HepG2 (cell line): ENCODE measurements around the gene DAZL. TPM values are rescaled to one million over a fixed set of nuclear protein-coding genes. Genes with fewer than 3 reads are reported as not detected.

Experiments used
- ASH2L ChIP-seq: fragments of 300-600, 200-600 bp; sonication (generic); IDR thresholded peaks from 2 replicates; pipeline ENCODE4 v1.7.0; 2017; ENCODE audit warnings: low read depth, mild to moderate bottlenecking, moderate library complexity, mixed read lengths, low read length; ENCODE audit not compliant: insufficient read length
- ATF2 ChIP-seq: sonication (generic); formaldehyde crosslinking; IDR thresholded peaks from 2 replicates; pipeline ENCODE4 v1.4.0; 2020; ENCODE audit warnings: missing genetic modification reagents
- BATF2 ChIP-seq: sonication (generic); formaldehyde crosslinking; IDR thresholded peaks from 2 replicates; pipeline ENCODE4 v1.8.0; 2022; ENCODE audit warnings: mild to moderate bottlenecking, missing genetic modification reagents, moderate library complexity
- CBX1 ChIP-seq: IDR thresholded peaks from one replicate; pipeline ENCODE4 v1.6.1; 2016; ENCODE audit warnings: antibody characterized with exemption, low read depth
- CEBPG ChIP-seq: IDR thresholded peaks from 2 replicates; pipeline ENCODE4 v1.6.1; 2016
- DMTF1 ChIP-seq: sonication (generic); formaldehyde crosslinking; IDR thresholded peaks from 2 replicates; pipeline ENCODE4 v1.4.0; 2020; ENCODE audit warnings: mild to moderate bottlenecking, missing genetic modification reagents
- GTF3A ChIP-seq: sonication (generic); formaldehyde crosslinking; conservative IDR thresholded peaks from 2 replicates; pipeline ENCODE4 v1.4.0; 2020; ENCODE audit warnings: mild to moderate bottlenecking, missing genetic modification reagents
- PCBP1 ChIP-seq: fragments of 200-400 bp; formaldehyde crosslinking; IDR thresholded peaks from 2 replicates; pipeline ENCODE4 v1.6.1; 2017; ENCODE audit warnings: mild to moderate bottlenecking, low read depth, low read length, borderline replicate concordance
- PHF5A ChIP-seq: IDR thresholded peaks from one replicate; pipeline ENCODE4 v1.6.1; 2018; ENCODE audit warnings: low read depth, missing genetic modification reagents; ENCODE audit not compliant: unreplicated experiment
- SATB2 ChIP-seq: sonication (generic); formaldehyde crosslinking; IDR thresholded peaks from 2 replicates; pipeline ENCODE4 v1.5.0; 2020; ENCODE audit warnings: missing genetic modification reagents
- SOX13 ChIP-seq, 3 experiments: fragments of 450-650 bp in 1 of 3; sonication (generic) in 1 of 3; formaldehyde crosslinking in 1 of 3; IDR thresholded peaks in 2 of 3; conservative IDR thresholded peaks in 1 of 3; 2 replicates each; pipeline versions ENCODE4 v1.5.0 to v1.6.1; 2016 to 2020; ENCODE audit warnings: antibody characterized with exemption in 1 of 3, mild to moderate bottlenecking in 1 of 3, missing compliant biosample characterization in 1 of 3, missing genetic modification reagents in 1 of 3, moderate library complexity in 1 of 3
- SSRP1 ChIP-seq: IDR thresholded peaks from 2 replicates; pipeline ENCODE4 v1.6.1; 2016; ENCODE audit warnings: control low read depth
- TEAD3 ChIP-seq: optimal IDR thresholded peaks from 2 replicates; pipeline ENCODE3; 2016; ENCODE audit warnings: borderline replicate concordance
- ZBTB1 ChIP-seq: sonication (generic); formaldehyde crosslinking; IDR thresholded peaks from 2 replicates; pipeline ENCODE4 v1.4.0; 2020; ENCODE audit warnings: missing genetic modification reagents, borderline replicate concordance
- ZBTB43 ChIP-seq: sonication (generic); formaldehyde crosslinking; conservative IDR thresholded peaks from 2 replicates; pipeline ENCODE4 v1.4.0; 2020; ENCODE audit warnings: missing genetic modification reagents
- ZNF282 ChIP-seq: fragments of 450-650 bp; IDR thresholded peaks from 2 replicates; pipeline ENCODE4 v1.6.1; 2018; ENCODE audit not compliant: partially characterized antibody
- ZNF3 ChIP-seq: IDR thresholded peaks from 2 replicates; pipeline ENCODE4 v1.7.0; 2017; ENCODE audit warnings: inconsistent platforms
- ZNF414 ChIP-seq: sonication (generic); formaldehyde crosslinking; IDR thresholded peaks from 2 replicates; pipeline ENCODE4 v1.5.0; 2020; ENCODE audit warnings: missing genetic modification reagents
- ZNF574 ChIP-seq: sonication (generic); formaldehyde crosslinking; IDR thresholded peaks from 2 replicates; pipeline ENCODE4 v1.4.0; 2020; ENCODE audit warnings: missing genetic modification reagents
- ZNF672 ChIP-seq: sonication (generic); formaldehyde crosslinking; IDR thresholded peaks from 2 replicates; pipeline ENCODE4 v1.8.1; 2022; ENCODE audit warnings: missing genetic modification reagents
- ZNF768 ChIP-seq: sonication (generic); formaldehyde crosslinking; IDR thresholded peaks from 2 replicates; pipeline ENCODE4 v1.4.0; 2020; ENCODE audit warnings: missing genetic modification reagents
- polyA plus RNA-seq, 8 experiments: library from polyadenylated mRNA; depleted of rRNA in 3 of 8; stranded (reverse) in 7 of 8; unstranded in 1 of 8; fragments of >200 nt; fragmentation: Illumina TruSeq in 4 of 8; extraction: Trizol in 4 of 8; gene quantifications; 2 replicates each; pipeline versions ENCODE4 v1.2.1 to v1.2.3, GENCODE V29; 2011 to 2016; ENCODE audit warnings: low read depth in 4 of 8, missing spikeins in 1 of 8, mixed read lengths in 1 of 8; ENCODE audit not compliant: insufficient read depth in 1 of 8
- total RNA-seq, 5 experiments: library from RNA; depleted of rRNA; stranded (reverse); fragments of >200 nt; fragmentation: Illumina TruSeq; extraction: Trizol; gene quantifications; 2 replicates each; pipeline ENCODE4 v1.2.3, GENCODE V29; 2016; ENCODE audit warnings: low read depth in 1 of 5

Gene DAZL
- total and polyA plus RNA-seq, 2 of the 13 experiments (the other 11 are each of a cell fraction or from before 2014, with no cell fraction given) = not detected

GRCh38 chr3:16550676-16551341, 54.4 kb downstream of the DAZL start (continued):
- TF ChIP-seq ZNF574 (no peak), SSRP1 (no peak), CBX1 (no peak), GTF3A (no peak), ASH2L (no peak), CEBPG (CRISPR knock-in tag) (peak; percentile 99), SATB2 (no peak), SOX13 (IDR thresholded peaks at IDR 0.05) (no peak), SOX13 (CRISPR knock-in tag; conservative IDR thresholded peaks at IDR 0.05 in 1 of 2, IDR thresholded peaks at IDR 0.05 in 1 of 2) (0 out of 4 replicates have a peak, but pooled peaks of 1 of the 2 experiments have one; percentile 13), ZNF282 (no peak), BATF2 (no peak), PHF5A (CRISPR knock-in tag) (no peak), DMTF1 (no peak), PCBP1 (no peak), ATF2 (CRISPR knock-in tag) (0 out of 2 replicates have a peak, but pooled peaks have one; percentile 33), ZBTB1 (CRISPR knock-in tag) (no peak), TEAD3 (peak; percentile 77), ZNF672 (CRISPR knock-in tag) (no peak), ZNF414 (CRISPR knock-in tag) (no peak), ZBTB43 (CRISPR knock-in tag) (no peak), ZNF768 (no peak), ZNF3 (CRISPR knock-in tag) (no peak)
